ENCODE data around the gene ANO8.
"Not testable (repeated sequence)": the region's sequence is repeated elsewhere in the genome, so short reads cannot be mapped to it uniquely, and the experiment has no call there.

The ANO8 gene

GRCh38 chr19:17282488-17283125 is 52.0 kb downstream of the ANO8 start:
- DNase-seq: peak; percentile 80

DNA sequence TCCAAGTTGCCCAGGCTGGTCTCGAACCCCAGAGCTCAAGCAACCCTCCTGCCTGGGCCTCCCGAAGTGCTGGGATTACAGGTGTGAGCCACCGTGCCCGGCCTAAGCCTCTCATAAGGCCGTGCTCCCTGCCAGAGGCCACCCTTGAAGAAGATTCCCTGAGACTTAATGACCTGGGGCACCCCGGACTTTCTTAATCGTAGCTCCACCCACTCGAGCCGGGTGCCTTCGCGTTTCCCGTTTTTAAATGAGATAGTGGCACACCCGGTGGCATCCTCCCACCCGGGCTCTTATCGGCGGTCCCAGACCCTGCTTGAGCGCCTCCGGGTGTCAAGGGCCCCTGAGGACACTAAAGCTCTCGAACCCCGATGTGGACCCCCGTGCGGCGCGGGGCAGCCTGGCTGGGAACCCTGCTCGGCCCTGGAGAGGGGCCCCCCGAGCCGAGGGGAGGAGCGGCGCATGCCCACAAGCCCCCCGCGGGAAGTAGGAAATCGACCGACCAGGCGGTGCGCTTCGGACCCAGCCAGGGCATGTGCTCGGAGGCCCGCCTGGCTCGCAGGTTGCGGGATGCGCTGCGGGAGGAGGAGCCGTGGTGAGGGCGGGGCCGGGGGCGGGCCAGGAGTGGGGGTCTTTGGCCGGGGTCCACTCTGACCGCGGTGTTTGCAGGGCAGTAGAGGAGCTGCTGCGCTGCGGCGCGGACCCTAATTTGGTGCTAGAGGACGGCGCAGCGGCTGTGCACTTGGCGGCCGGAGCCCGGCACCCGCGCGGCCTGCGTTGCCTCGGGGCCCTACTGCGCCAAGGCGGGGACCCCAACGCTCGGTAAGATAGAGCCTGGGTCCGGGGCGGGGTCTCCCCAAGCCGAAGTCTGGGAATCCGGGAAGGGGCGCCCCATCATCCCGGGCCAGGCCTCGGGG is 53.0 kb downstream of the ANO8 start, which contains the start of gene ANKLE1:
Gene ANKLE1, plus strand, starts transcription at position 511 of the 914 bp plus-strand sequence. Its CDS starts 20 bp downstream, at position 531.
- DNase-seq: peak; percentile 52

DNA sequence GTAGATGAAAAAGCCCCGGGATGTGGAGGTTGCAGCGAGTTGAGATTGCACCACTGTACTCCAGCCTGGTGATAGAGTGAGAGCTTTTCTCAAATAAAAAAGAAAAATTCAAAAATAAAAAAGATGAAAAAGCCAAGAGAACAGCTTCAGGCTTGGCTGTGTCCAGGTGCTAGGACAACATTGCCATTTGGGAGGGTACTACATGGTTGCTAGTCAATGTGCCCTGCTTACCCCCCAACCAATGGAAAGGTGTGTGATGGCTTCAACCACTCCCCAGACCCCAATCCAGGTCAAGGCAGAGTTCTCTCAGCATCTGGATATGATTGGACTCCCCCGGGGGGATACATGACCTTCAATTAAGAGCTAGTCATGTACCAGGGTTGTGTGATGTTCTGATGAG is 55.2 kb downstream of the ANO8 start:
- no peak for DNase-seq

- no peak for DNase-seq
These were observed 59.0 kb downstream of the ANO8 start for GRCh38 chr19:17275441-17276175.

DNA sequence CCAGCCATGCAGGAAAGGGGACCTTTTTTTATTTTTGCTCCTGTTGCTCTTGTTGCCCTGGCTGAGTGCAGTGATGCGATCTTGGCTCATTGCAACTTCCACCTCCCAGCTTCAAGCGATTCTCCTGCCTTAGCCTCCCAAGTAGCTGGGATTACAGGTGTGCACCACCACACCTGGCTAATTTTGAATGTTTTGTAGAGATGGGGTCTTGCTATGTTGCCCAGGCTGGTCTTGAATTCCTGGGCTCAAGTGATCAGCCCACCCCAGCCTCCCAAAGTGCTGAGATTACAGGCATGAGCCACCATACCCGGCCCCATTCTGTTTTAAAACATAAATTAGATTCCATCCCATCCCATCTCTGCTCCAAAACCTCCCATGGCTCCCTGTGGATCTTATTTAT is 59.8 kb downstream of the ANO8 start:
- not testable (repeated sequence) for DNase-seq
